ENCODE measurements around the gene NACA2. TPM values are rescaled to one million over a fixed set of nuclear protein-coding genes. Genes with fewer than 3 reads are reported as not detected.
"Not testable (repeated sequence)": the region's sequence is repeated elsewhere in the genome, so short reads cannot be mapped to it uniquely, and the experiment has no call there.

NACA2 gene
- total RNA-seq, 2 donors from 2014 or later, result 0.32 TPM; not detected in 1

DNA sequence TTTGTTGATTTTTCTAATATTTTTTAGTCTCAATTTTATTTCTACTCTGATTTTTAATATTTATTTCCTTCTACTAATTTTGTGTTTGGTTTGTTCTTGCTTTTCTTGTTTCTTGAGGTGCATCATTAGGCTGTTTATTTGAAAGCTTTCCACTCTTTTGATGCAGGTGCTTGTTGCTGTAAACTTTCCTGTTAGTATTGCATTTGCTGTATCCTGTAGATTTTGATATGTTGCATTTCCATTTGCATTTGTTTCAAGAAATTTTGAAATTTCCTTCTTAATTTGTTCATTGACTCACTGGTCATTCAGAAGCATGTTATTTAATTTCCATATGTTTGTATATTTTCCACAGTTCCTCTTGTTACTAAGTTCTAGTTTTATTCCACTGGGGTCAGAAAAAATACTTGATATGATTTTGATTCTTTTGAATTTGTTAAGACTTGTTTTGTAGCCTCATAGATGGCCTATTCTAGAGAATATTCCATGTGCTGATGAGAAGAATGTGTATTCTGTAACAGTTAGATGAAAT is 43.1 kb upstream of the NACA2 start:
- DNase-seq, result no peak
- no peak overlapping the region for H3K27ac ChIP-seq
- intact Hi-C loops (cut with DNase I), result loop anchor here (10.0 kb wide), 1 partner anchor 471 kb away; no protein-coding TSS in a partner anchor
- no peaks in the 10 kb centered on the region for H3K4me1 ChIP-seq
- no peaks in the 10 kb centered on the region for H3K36me3 ChIP-seq
- no peak for TF ChIP-seq CTCF (IDR thresholded peaks at IDR 0.05)
- H3K4me3 ChIP-seq, result no peak overlapping the region
- no peaks in the 10 kb centered on the region for H3K9me3 ChIP-seq
- no peak overlapping the region for H3K9ac ChIP-seq (ENCODE audit: low read depth in 2 of 2, low read length in 2 of 2)
- no peaks in the 10 kb centered on the region for H3K27me3 ChIP-seq

DNA sequence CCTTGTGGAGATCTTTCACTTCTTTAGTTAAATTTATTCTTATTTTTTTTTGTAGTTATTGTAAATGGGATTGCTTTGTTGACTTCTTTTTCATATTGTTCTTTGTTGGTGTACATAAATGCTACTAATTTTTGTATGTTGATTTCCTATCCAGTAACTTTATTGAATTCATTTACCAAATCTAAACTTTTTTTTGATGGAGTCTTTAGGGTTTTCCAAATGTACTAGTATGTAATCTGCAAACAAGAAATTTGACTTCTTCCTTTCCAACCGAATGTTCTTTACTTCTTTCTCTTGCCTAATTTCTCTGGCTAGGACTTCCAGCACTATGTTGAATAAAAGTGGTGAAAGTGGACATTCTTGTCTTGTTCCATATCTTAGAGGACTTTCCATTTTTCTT is 41.8 kb upstream of the NACA2 start:
- Histone ChIP-seq H3K36me3 (no peaks in the 10 kb centered on the region), H3K4me3 (no peak overlapping the region), H3K27ac (no peak overlapping the region), H3K4me1 (no peaks in the 10 kb centered on the region), H3K9ac (ENCODE audit: low read depth in 2 of 2, low read length in 2 of 2) (no peak overlapping the region), H3K9me3 (no peaks in the 10 kb centered on the region), H3K27me3 (no peaks in the 10 kb centered on the region)
- intact Hi-C loops (cut with DNase I), result loop anchor here (10.0 kb wide), 1 partner anchor 472 kb away; no protein-coding TSS in a partner anchor
- DNase-seq, result no peak
- TF ChIP-seq CTCF (IDR thresholded peaks at IDR 0.05), result no peak

DNA sequence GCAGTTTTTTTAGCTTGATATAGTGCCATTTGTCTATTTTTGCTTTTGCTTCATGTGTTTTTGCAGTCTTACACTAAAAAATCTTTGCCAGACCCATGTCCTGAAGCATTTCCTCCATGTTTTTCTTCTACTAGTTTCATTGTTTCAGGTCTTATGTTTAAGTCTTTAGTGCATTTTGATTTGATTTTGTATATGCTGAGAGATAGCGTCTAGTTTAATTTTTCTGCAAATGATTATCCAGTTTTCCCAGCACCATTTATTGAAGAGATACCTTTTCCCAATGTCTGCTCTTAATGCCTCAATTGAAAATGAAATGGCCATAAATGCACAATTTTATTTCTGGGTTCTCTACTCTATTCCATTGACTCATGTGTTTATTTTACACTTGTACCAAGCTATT is 40.8 kb upstream of the NACA2 start:
- intact Hi-C loops (cut with DNase I), result loop anchor here (10.0 kb wide), 1 partner anchor 473 kb away; no protein-coding TSS in a partner anchor
- Histone ChIP-seq H3K27me3 (no peaks in the 10 kb centered on the region), H3K36me3 (no peaks in the 10 kb centered on the region), H3K4me3 (no peak overlapping the region), H3K4me1 (no peaks in the 10 kb centered on the region), H3K27ac (no peak overlapping the region), H3K9me3 (no peaks in the 10 kb centered on the region), H3K9ac (ENCODE audit: low read depth in 2 of 2, low read length in 2 of 2) (no peak overlapping the region)
- no peak for TF ChIP-seq CTCF (IDR thresholded peaks at IDR 0.05)
- no peak for DNase-seq

- H3K27me3 ChIP-seq, H3K4me1 ChIP-seq, DNase-seq: not testable (repeated sequence)
These were observed 37.1 kb upstream of the NACA2 start for GRCh38 chr17:61628158-61628557.

GRCh38 chr17:61627658-61628057 is 36.6 kb upstream of the NACA2 start:
- Histone ChIP-seq H3K36me3 (no peaks in the 10 kb centered on the region), H3K9me3 (no peaks in the 10 kb centered on the region), H3K9ac (ENCODE audit: low read depth in 2 of 2, low read length in 2 of 2) (no peak overlapping the region), H3K4me1 (no peaks in the 10 kb centered on the region), H3K27me3 (no peaks in the 10 kb centered on the region), H3K27ac (no peak overlapping the region), H3K4me3 (no peak overlapping the region)
- no peak for DNase-seq
- intact Hi-C loops (cut with DNase I), result no loop called here
- no peak for TF ChIP-seq CTCF (IDR thresholded peaks at IDR 0.05)

More at GRCh38 chr17:61628158-61628557, 37.1 kb upstream of the NACA2 start:
- H3K27ac ChIP-seq; H3K36me3 ChIP-seq; H3K9me3 ChIP-seq; intact Hi-C loops (cut with DNase I); H3K9ac ChIP-seq (ENCODE audit: low read depth in 2 of 2, low read length in 2 of 2); H3K4me3 ChIP-seq: not testable (repeated sequence)

DNA sequence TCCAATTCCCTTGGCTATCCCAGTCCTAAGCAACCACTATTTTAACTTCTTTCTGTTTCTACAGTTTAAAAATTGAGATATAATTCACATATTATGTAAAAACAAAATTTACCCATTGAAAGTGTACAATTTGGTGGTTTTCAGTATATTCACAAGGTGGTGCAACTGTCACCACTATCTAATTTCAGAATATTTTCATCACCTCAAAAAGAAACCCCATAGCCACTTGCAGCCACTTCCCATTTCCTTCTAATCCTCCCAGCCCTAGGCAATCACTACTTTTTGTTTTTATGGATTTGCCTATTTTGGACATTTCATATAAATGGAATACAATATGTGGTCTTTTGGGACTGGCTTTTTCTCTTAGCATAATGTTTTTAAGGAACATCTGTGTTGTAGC is 36.1 kb upstream of the NACA2 start:
- Histone ChIP-seq H3K27me3 (no peaks in the 10 kb centered on the region), H3K36me3 (no peaks in the 10 kb centered on the region), H3K9ac (ENCODE audit: low read depth in 2 of 2, low read length in 2 of 2) (no peak overlapping the region), H3K4me1 (no peaks in the 10 kb centered on the region), H3K4me3 (no peak overlapping the region), H3K27ac (no peak overlapping the region), H3K9me3 (no peaks in the 10 kb centered on the region)
- no peak for DNase-seq
- no peak for TF ChIP-seq CTCF (IDR thresholded peaks at IDR 0.05)
- intact Hi-C loops (cut with DNase I), result no loop called here

All from colonic mucosa (tissue), 4 donors.